ENCODE results near the gene ACTG1. TPM values are rescaled to one million over a fixed set of nuclear protein-coding genes. Genes with fewer than 3 reads are reported as not detected.
"Not testable (repeated sequence)": the region's sequence is repeated elsewhere in the genome, so short reads cannot be mapped to it uniquely, and the experiment has no call there.

The ACTG1 gene
- total RNA-seq, 2 donors from 2014 or later = 4,461 to 5,616 TPM

GRCh38 chr17:81532490-81533287 lies 20.1 kb upstream of the ACTG1 start:
- DNase-seq = no peak
- Histone ChIP-seq H3K27me3 (ENCODE audit: control insufficient read depth, insufficient read depth, low read length, poor library complexity, severe bottlenecking) (peaks cover 9% of the 10 kb centered on the region), H3K4me3 (ENCODE audit: low read length) (no peak overlapping the region), H3K36me3 (ENCODE audit: control insufficient read depth, insufficient read depth, low read length) (no peaks in the 10 kb centered on the region), H3K9me3 (ENCODE audit: control insufficient read depth, low read length) (no peaks in the 10 kb centered on the region), H3K9ac (ENCODE audit: extremely low read depth, low read length, poor library complexity, severe bottlenecking) (no peak overlapping the region), H3K4me1 (ENCODE audit: control insufficient read depth, insufficient read depth, low read length) (no peaks in the 10 kb centered on the region), H3K27ac (ENCODE audit: low read depth, low read length) (no peak overlapping the region)
- Mint-ChIP-seq H3K27me3 (ENCODE audit: insufficient read depth) (peaks cover 37% of the 10 kb centered on the region), H3K9me3 (no peaks in the 10 kb centered on the region), H3K4me3 (no peak overlapping the region), H3K36me3 (ENCODE audit: low read depth) (no peaks in the 10 kb centered on the region), H3K27ac (no peak overlapping the region), H3K4me1 (no peaks in the 10 kb centered on the region)
- no peak for TF ChIP-seq CTCF (conservative IDR thresholded peaks at IDR 0.05)
- 89 to 100% methylated on average over 1 to 11 of the region's 11 CpGs for WGBS, 2 experiments (ENCODE audit: insufficient coverage in 1 of 2, insufficient read length in 1 of 2)

- H3K36me3 ChIP-seq (ENCODE audit: control insufficient read depth, insufficient read depth, low read length); H3K4me3 Mint-ChIP-seq; H3K4me1 ChIP-seq (ENCODE audit: control insufficient read depth, insufficient read depth, low read length); H3K9ac ChIP-seq (ENCODE audit: extremely low read depth, low read length, poor library complexity, severe bottlenecking); H3K27ac Mint-ChIP-seq; DNase-seq; H3K27ac ChIP-seq (ENCODE audit: low read depth, low read length); H3K9me3 ChIP-seq (ENCODE audit: control insufficient read depth, low read length); H3K36me3 Mint-ChIP-seq (ENCODE audit: low read depth); H3K9me3 Mint-ChIP-seq; H3K27me3 ChIP-seq (ENCODE audit: control insufficient read depth, insufficient read depth, low read length, poor library complexity, severe bottlenecking); H3K4me3 ChIP-seq (ENCODE audit: low read length); H3K4me1 Mint-ChIP-seq: not testable (repeated sequence)
- H3K27me3 Mint-ChIP-seq (ENCODE audit: insufficient read depth) = peaks cover 37% of the 10 kb centered on the region
- WGBS, 2 experiments (ENCODE audit: insufficient coverage in 1 of 2, insufficient read length in 1 of 2) = 82 to 93% methylated on average over 3 of the region's 3 CpGs
Measured at GRCh38 chr17:81531998-81532404, 19.4 kb upstream of the ACTG1 start.

- H3K4me1 ChIP-seq (ENCODE audit: control insufficient read depth, insufficient read depth, low read length); H3K4me1 Mint-ChIP-seq; H3K27ac ChIP-seq (ENCODE audit: low read depth, low read length); H3K27ac Mint-ChIP-seq; H3K36me3 Mint-ChIP-seq (ENCODE audit: low read depth); H3K27me3 ChIP-seq (ENCODE audit: control insufficient read depth, insufficient read depth, low read length, poor library complexity, severe bottlenecking); H3K4me3 Mint-ChIP-seq; H3K36me3 ChIP-seq (ENCODE audit: control insufficient read depth, insufficient read depth, low read length); H3K9ac ChIP-seq (ENCODE audit: extremely low read depth, low read length, poor library complexity, severe bottlenecking); DNase-seq; H3K4me3 ChIP-seq (ENCODE audit: low read length); H3K9me3 ChIP-seq (ENCODE audit: control insufficient read depth, low read length); H3K9me3 Mint-ChIP-seq: not testable (repeated sequence)
- peaks cover 36% of the 10 kb centered on the region for H3K27me3 Mint-ChIP-seq (ENCODE audit: insufficient read depth)
- 90 to 100% methylated on average over 5 of the region's 6 CpGs for WGBS, 2 experiments (ENCODE audit: insufficient coverage in 1 of 2, insufficient read length in 1 of 2)
Measured at GRCh38 chr17:81531013-81531412, 18.4 kb upstream of the ACTG1 start.

- no peaks in the 10 kb centered on the region for H3K27me3 ChIP-seq (ENCODE audit: control insufficient read depth, insufficient read depth, low read length, poor library complexity, severe bottlenecking)
- H3K9me3 ChIP-seq (ENCODE audit: control insufficient read depth, low read length) = no peaks in the 10 kb centered on the region
- H3K4me3 Mint-ChIP-seq = no peak overlapping the region
- no peak overlapping the region for H3K27ac ChIP-seq (ENCODE audit: low read depth, low read length)
- H3K36me3 ChIP-seq (ENCODE audit: control insufficient read depth, insufficient read depth, low read length) = no peaks in the 10 kb centered on the region
- no peak for DNase-seq
- H3K9me3 Mint-ChIP-seq = no peaks in the 10 kb centered on the region
- no peaks in the 10 kb centered on the region for H3K4me1 ChIP-seq (ENCODE audit: control insufficient read depth, insufficient read depth, low read length)
- H3K36me3 Mint-ChIP-seq (ENCODE audit: low read depth) = no peaks in the 10 kb centered on the region
- no peak overlapping the region for H3K4me3 ChIP-seq (ENCODE audit: low read length)
- no peak for TF ChIP-seq CTCF (conservative IDR thresholded peaks at IDR 0.05)
- 89 to 100% methylated on average over 3 to 6 of the region's 6 CpGs for WGBS, 2 experiments (ENCODE audit: insufficient coverage in 1 of 2, insufficient read length in 1 of 2)
- no peak overlapping the region for H3K9ac ChIP-seq (ENCODE audit: extremely low read depth, low read length, poor library complexity, severe bottlenecking)
- H3K4me1 Mint-ChIP-seq = no peaks in the 10 kb centered on the region
- no peak overlapping the region for H3K27ac Mint-ChIP-seq
- peaks cover 33% of the 10 kb centered on the region for H3K27me3 Mint-ChIP-seq (ENCODE audit: insufficient read depth)
Measured at GRCh38 chr17:81529437-81529803, 16.8 kb upstream of the ACTG1 start.
